AML-193 (cell line): ENCODE data around the gene TPH1.

Experiments
- DNase-seq, 2 experiments: peaks; one replicate each; lab custom pipeline; 2025; lab: John Stamatoyannopoulos, UW

TPH1 gene

GRCh38 chr11:18046116-18046777, at the start of gene TPH1:
Gene TPH1, minus strand, starts transcription at chr11:18046269. Its CDS starts 5,507 bp downstream, at chr11:18040762.
- DNase-seq = no peak

GRCh38 chr11:18093959-18094358, 47.9 kb upstream of the TPH1 start:
- no peak for DNase-seq

GRCh38 chr11:18091731-18092130, 45.7 kb upstream of the TPH1 start:
- DNase-seq = no peak

- peak; percentile 73 to 79 for DNase-seq
These were observed 42.9 kb upstream of the TPH1 start for GRCh38 chr11:18088966-18089365.

GRCh38 chr11:18088366-18088765, 42.3 kb upstream of the TPH1 start:
- no peak for DNase-seq

GRCh38 chr11:18081551-18081950, 35.5 kb upstream of the TPH1 start:
- no peak for DNase-seq

GRCh38 chr11:18080451-18080850, 34.4 kb upstream of the TPH1 start:
- DNase-seq = no peak

- no peak for DNase-seq
These were observed 32.8 kb upstream of the TPH1 start for GRCh38 chr11:18078909-18079308.

- no peak for DNase-seq
These were observed 29.4 kb upstream of the TPH1 start for GRCh38 chr11:18075444-18075843.

GRCh38 chr11:18071098-18071705, 25.1 kb upstream of the TPH1 start:
- DNase-seq = no peak

- no peak for DNase-seq
These were observed 21.3 kb upstream of the TPH1 start for GRCh38 chr11:18067372-18067771.

- no peak for DNase-seq
These were observed 20.6 kb upstream of the TPH1 start for GRCh38 chr11:18066626-18067025.

GRCh38 chr11:18065572-18065971, 19.5 kb upstream of the TPH1 start:
- no peak for DNase-seq

- DNase-seq = no peak
These were observed 18.5 kb upstream of the TPH1 start for GRCh38 chr11:18064450-18065054.

- DNase-seq = no peak
These were observed 17.9 kb upstream of the TPH1 start for GRCh38 chr11:18063862-18064434.

GRCh38 chr11:18063125-18063524, 17.1 kb upstream of the TPH1 start:
- no peak for DNase-seq

- DNase-seq = no peak
These were observed 15.3 kb upstream of the TPH1 start for GRCh38 chr11:18061351-18061750.

GRCh38 chr11:18056561-18057181, 10.6 kb upstream of the TPH1 start:
- no peak for DNase-seq

- DNase-seq = no peak
These were observed 8.5 kb upstream of the TPH1 start for GRCh38 chr11:18054511-18055103.

- DNase-seq = peak in 1 of 2 experiments; percentile 2
These were observed 4.8 kb upstream of the TPH1 start for GRCh38 chr11:18050848-18051247.

- DNase-seq = no peak
These were observed 9.6 kb downstream of the TPH1 start for GRCh38 chr11:18036456-18036855.

- no peak for DNase-seq
These were observed 18.6 kb downstream of the TPH1 start for GRCh38 chr11:18027475-18027874.
